ENCODE results near the gene ZCCHC7.

- TF ChIP-seq EP300 (IDR thresholded peaks at IDR 0.05) = no peak
- TF ChIP-seq CTCF (IDR thresholded peaks at IDR 0.05) = no peak
- no peak for TF ChIP-seq POLR2A (IDR thresholded peaks at IDR 0.05)
Observed at GRCh38 chr9:37406603-37407401, 286.4 kb downstream of the ZCCHC7 start.
